HCT116 (cell line): ENCODE data around the gene MYO16. TPM values are rescaled to one million over a fixed set of nuclear protein-coding genes. Genes with fewer than 3 reads are reported as not detected.

Experiments
- ATAC-seq: fragments of 200-7000 bp; cut with Tn5 transposase; 2 replicates; pipeline ENCODE4 v1.9.1; 2020; ENCODE audit warnings: mild to moderate bottlenecking, moderate library complexity
- BruUV-seq: library from RNA; stranded (reverse); fragments of 400-500 nt; replicated peaks from 2 replicates; lab custom pipeline; 2021; lab: Mats Ljungman, UMichigan
- CTCF ChIA-PET: fragments of 300-600 bp; sonication (Branson Sonifier 250); formaldehyde crosslinking; loops from one replicate; lab custom pipeline; 2021; ENCODE audit warnings: antibody characterized with exemption; lab: Charles Lee
- POLR2A ChIA-PET: fragments of 300-600, 350-600 bp; sonication (Branson Sonifier 250); formaldehyde crosslinking; loops from one replicate; lab custom pipeline; 2021; ENCODE audit warnings: antibody characterized with exemption; lab: Charles Lee
- RAD21 ChIA-PET, 2 experiments: fragments of 300-600 bp; sonication (Branson Sonifier 250); formaldehyde crosslinking; loops; one replicate each; lab custom pipeline; 2023; ENCODE audit warnings: low total read pairs in 2 of 2; ENCODE audit not compliant: uncharacterized antibody in 2 of 2, unreplicated experiment in 2 of 2, low non-redundant PET in 1 of 2; lab: Charles Lee
- DNase-seq: peaks from one replicate; pipeline ENCODE4 v3.0.0-alpha.2; 2010; ENCODE audit warnings: low read depth, low spot score
- H2AFZ ChIP-seq: fragments of 200-600 bp; shearing (Covaris generic), sonication (generic); 2 replicates; pipeline ENCODE4 v1.6.1; 2017; ENCODE audit warnings: low read depth, mixed run types, mixed read lengths, antibody characterized with exemption, low read length; ENCODE audit not compliant: poor library complexity, severe bottlenecking
- H3K27ac ChIP-seq: 2 replicates; pipeline ENCODE4 v1.5.1; 2012; ENCODE audit warnings: low read depth, low read length
- H3K27me3 ChIP-seq: fragments of 200-600 bp; sonication (generic); 2 replicates; pipeline ENCODE4 v1.6.1; 2016; ENCODE audit warnings: mixed run types, low read length, mixed read lengths; ENCODE audit not compliant: insufficient read depth
- H3K36me3 ChIP-seq, 2 experiments: fragments of 200-500 bp in 1 of 2; fragments of 200-600 bp in 1 of 2; sonication (Bioruptor generic) in 1 of 2; sonication (generic) in 1 of 2; 2 replicates each; pipeline versions ENCODE4 v1.5.1 to v1.6.1; 2014 to 2016; ENCODE audit warnings: low read length in 2 of 2, inconsistent platforms in 1 of 2, mixed read lengths in 1 of 2, mixed run types in 1 of 2; ENCODE audit not compliant: insufficient read depth in 2 of 2, control insufficient read depth in 1 of 2
- H3K4me1 ChIP-seq, 2 experiments: fragments of 200-600 bp in 1 of 2; sonication (generic) in 1 of 2; 2 replicates each; pipeline versions ENCODE4 v1.5.1 to v1.6.1; 2012 to 2017; ENCODE audit warnings: low read length in 2 of 2, inconsistent platforms in 1 of 2, mild to moderate bottlenecking in 1 of 2, mixed read lengths in 1 of 2, mixed run types in 1 of 2, moderate library complexity in 1 of 2; ENCODE audit not compliant: insufficient read depth in 2 of 2, control insufficient read depth in 1 of 2
- H3K4me2 ChIP-seq: fragments of 200-600 bp; sonication (generic); 2 replicates; pipeline ENCODE4 v1.6.1; 2017; ENCODE audit warnings: mixed run types, low read length, mixed read lengths
- H3K4me3 ChIP-seq, 2 experiments: fragments of 200-600 bp in 1 of 2; sonication (generic) in 1 of 2; replicated peaks in 1 of 2; 2 replicates each; pipeline ENCODE4 v1.5.1; 2011 to 2016; ENCODE audit warnings: low read length in 2 of 2, control low read depth in 1 of 2, low read depth in 1 of 2, mild to moderate bottlenecking in 1 of 2, mixed read lengths in 1 of 2, mixed run types in 1 of 2
- H3K79me2 ChIP-seq: fragments of 200-600 bp; sonication (generic); 2 replicates; pipeline ENCODE4 v1.6.1; 2017; ENCODE audit warnings: mild to moderate bottlenecking, mixed run types, low read length, moderate library complexity, mixed read lengths; ENCODE audit not compliant: insufficient read depth
- H3K9ac ChIP-seq: fragments of 200-600 bp; sonication (generic); 2 replicates; pipeline ENCODE4 v1.6.1; 2016; ENCODE audit warnings: low read length, mixed read lengths
- H3K9me2 ChIP-seq: fragments of 200-600 bp; sonication (generic), shearing (Covaris generic); 2 replicates; pipeline ENCODE4 v1.6.1; 2017; ENCODE audit warnings: mixed run types, mild to moderate bottlenecking, moderate library complexity; ENCODE audit not compliant: insufficient read depth
- H3K9me3 ChIP-seq, 2 experiments: fragments of 200-500 bp in 1 of 2; fragments of 200-600 bp in 1 of 2; sonication (Bioruptor generic) in 1 of 2; sonication (generic) in 1 of 2; 2 replicates each; pipeline ENCODE4 v1.6.1; 2014 to 2017; ENCODE audit warnings: low read length in 2 of 2, mixed read lengths in 2 of 2, inconsistent platforms in 1 of 2, low read depth in 1 of 2, mild to moderate bottlenecking in 1 of 2, mixed run types in 1 of 2, moderate library complexity in 1 of 2; ENCODE audit not compliant: control insufficient read depth in 1 of 2, insufficient read depth in 1 of 2
- H4K20me1 ChIP-seq: fragments of 200-600 bp; sonication (generic), shearing (Covaris generic); 2 replicates; pipeline ENCODE4 v1.6.1; 2017; ENCODE audit warnings: mixed run types, mild to moderate bottlenecking, moderate library complexity; ENCODE audit not compliant: insufficient read depth
- CEBPB ChIP-seq: IDR thresholded peaks from 2 replicates; pipeline ENCODE4 v1.6.1; 2012; ENCODE audit warnings: low read depth
- EGR1 ChIP-seq: IDR thresholded peaks from 2 replicates; pipeline ENCODE4 v1.6.1; 2012; ENCODE audit warnings: low read depth
- EZH2 ChIP-seq: fragments of 200-600 bp; sonication (generic); IDR thresholded peaks from 2 replicates; pipeline ENCODE4 v1.6.1; 2017; ENCODE audit warnings: antibody characterized with exemption, mixed run types
- EZH2phosphoT487 ChIP-seq: fragments of 200-600 bp; IDR thresholded peaks from 2 replicates; pipeline ENCODE4 v1.6.1; 2018; ENCODE audit warnings: antibody characterized with exemption, borderline replicate concordance
- YY1 ChIP-seq: IDR thresholded peaks from 2 replicates; pipeline ENCODE4 v1.6.1; 2011; ENCODE audit warnings: low read length, low read depth, moderate library complexity, mild to moderate bottlenecking; ENCODE audit not compliant: insufficient replicate concordance; ENCODE audit errors: extremely low read depth
- ZNF274 ChIP-seq: fragments of 200-500 bp; sonication (Bioruptor generic); IDR thresholded peaks from 2 replicates; pipeline ENCODE4 v1.6.1; 2014; ENCODE audit warnings: mild to moderate bottlenecking, low read depth, low read length, inconsistent platforms
- intact Hi-C: fragments of 100-400 bp; cut with micrococcal nuclease; formaldehyde crosslinking; loops from 2 replicates; pipeline ENCODE4 v1.10.0; 2022
- total RNA-seq: library from RNA; stranded (reverse); gene quantifications from one replicate; pipeline ENCODE4 v1.2.1, GENCODE V29; 2021; ENCODE audit not compliant: unreplicated experiment
- TF ChIP-seq, protein P1 (sequence below), 3 experiments: fragments of 200-600 bp in 1 of 3; sonication (generic) in 1 of 3; IDR thresholded peaks in 2 of 3; conservative IDR thresholded peaks in 1 of 3; 2 replicates each; pipeline ENCODE4 v1.5.1; 2012 to 2017; ENCODE audit warnings: low read depth in 2 of 3, low read length in 2 of 3, antibody characterized with exemption in 1 of 3, borderline replicate concordance in 1 of 3, control low read depth in 1 of 3, mild to moderate bottlenecking in 1 of 3, mixed read lengths in 1 of 3, mixed run types in 1 of 3, moderate library complexity in 1 of 3; ENCODE audit not compliant: insufficient read depth in 1 of 3
- TF ChIP-seq, protein P2 (sequence below): IDR thresholded peaks from 2 replicates; pipeline ENCODE4 v1.6.1; 2012

MYO16 gene
- total RNA-seq, 1 experiment from 2014 or later = 0.07 TPM

DNA sequence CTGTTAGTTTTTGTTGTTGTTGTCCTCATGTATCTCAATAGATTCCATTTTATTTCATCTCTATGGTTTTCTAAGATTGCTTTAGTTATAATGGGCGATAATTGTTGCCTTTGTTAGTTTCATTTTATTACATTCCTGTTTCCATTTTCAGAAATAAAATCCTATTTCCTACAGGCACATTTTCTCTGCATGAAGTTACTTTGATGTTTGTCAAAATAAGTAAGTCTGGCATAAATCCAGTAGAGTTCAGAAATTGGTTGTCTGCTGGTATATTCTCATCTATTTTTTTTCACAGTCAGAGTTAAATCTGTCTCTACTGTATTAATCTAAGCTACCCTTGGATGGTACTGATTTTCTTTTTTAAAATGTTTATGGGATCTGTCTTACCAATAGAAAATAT is 204.1 kb downstream of the MYO16 start:
- peaks cover 0 to 34% of the 10 kb centered on the region in 2 experiments; a peak in 3 of 4 replicates for H3K4me1 ChIP-seq
- ATAC-seq = no peak
- POLR2A ChIA-PET = no interaction called here
- BruUV-seq = no TSS peak
- peaks cover 6 to 7% of the 10 kb centered on the region in 2 experiments; a peak in 2 of 4 replicates for H3K9me3 ChIP-seq
- CTCF ChIA-PET = no interaction called here
- RAD21 ChIA-PET = no interaction called here
- no peak overlapping the region for H3K27ac ChIP-seq
- no peak overlapping the region for H3K9ac ChIP-seq
- no peaks in the 10 kb centered on the region for H3K36me3 ChIP-seq
- peak overlapping the region; percentile 10 for H2AFZ ChIP-seq
- TF ChIP-seq EZH2 = no peak
- TF ChIP-seq EZH2phosphoT487 = no peak
- TF ChIP-seq CEBPB = no peak
- TF ChIP-seq YY1 = no peak
- no peak for TF ChIP-seq ZNF274
- TF ChIP-seq, protein P1, sequence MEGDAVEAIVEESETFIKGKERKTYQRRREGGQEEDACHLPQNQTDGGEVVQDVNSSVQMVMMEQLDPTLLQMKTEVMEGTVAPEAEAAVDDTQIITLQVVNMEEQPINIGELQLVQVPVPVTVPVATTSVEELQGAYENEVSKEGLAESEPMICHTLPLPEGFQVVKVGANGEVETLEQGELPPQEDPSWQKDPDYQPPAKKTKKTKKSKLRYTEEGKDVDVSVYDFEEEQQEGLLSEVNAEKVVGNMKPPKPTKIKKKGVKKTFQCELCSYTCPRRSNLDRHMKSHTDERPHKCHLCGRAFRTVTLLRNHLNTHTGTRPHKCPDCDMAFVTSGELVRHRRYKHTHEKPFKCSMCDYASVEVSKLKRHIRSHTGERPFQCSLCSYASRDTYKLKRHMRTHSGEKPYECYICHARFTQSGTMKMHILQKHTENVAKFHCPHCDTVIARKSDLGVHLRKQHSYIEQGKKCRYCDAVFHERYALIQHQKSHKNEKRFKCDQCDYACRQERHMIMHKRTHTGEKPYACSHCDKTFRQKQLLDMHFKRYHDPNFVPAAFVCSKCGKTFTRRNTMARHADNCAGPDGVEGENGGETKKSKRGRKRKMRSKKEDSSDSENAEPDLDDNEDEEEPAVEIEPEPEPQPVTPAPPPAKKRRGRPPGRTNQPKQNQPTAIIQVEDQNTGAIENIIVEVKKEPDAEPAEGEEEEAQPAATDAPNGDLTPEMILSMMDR (IDR thresholded peaks at IDR 0.05 in 2 of 3, conservative IDR thresholded peaks at IDR 0.05 in 1 of 3; ENCODE audit: borderline replicate concordance in 1 of 3, insufficient read depth in 1 of 3, low read depth in 2 of 3, low read length in 2 of 3) = no peak
- TF ChIP-seq EGR1 = no peak
- TF ChIP-seq, protein P2, sequence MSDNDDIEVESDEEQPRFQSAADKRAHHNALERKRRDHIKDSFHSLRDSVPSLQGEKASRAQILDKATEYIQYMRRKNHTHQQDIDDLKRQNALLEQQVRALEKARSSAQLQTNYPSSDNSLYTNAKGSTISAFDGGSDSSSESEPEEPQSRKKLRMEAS = no peak
- H4K20me1 ChIP-seq = no peaks in the 10 kb centered on the region; the same call in 1 of the 2 replicates
- no peaks in the 10 kb centered on the region for H3K9me2 ChIP-seq
- H3K27me3 ChIP-seq = no peaks in the 10 kb centered on the region
- intact Hi-C loops = no loop called here
- no peak overlapping the region for H3K4me3 ChIP-seq
- no peak for DNase-seq
- no peaks in the 10 kb centered on the region for H3K79me2 ChIP-seq
- H3K4me2 ChIP-seq = peak overlapping the region; percentile 21
